Hepatocyte (in vitro differentiated cells): Measurements from ENCODE around the gene DAAM2. TPM values are rescaled to one million over a fixed set of nuclear protein-coding genes. Genes with fewer than 3 reads are reported as not detected.

Source experiments
- DNase-seq: peaks from one replicate; pipeline ENCODE4 v3.0.0-alpha.2; 2016; ENCODE audit warnings: low spot score
- H2AFZ ChIP-seq: fragments of 200-600 bp; sonication (generic); 2 replicates; pipeline ENCODE4 v1.6.0; 2016; ENCODE audit warnings: antibody characterized with exemption, mild to moderate bottlenecking
- H3K27ac ChIP-seq: fragments of 200-600 bp; sonication (generic); 2 replicates; pipeline ENCODE4 v1.5.1; 2016; ENCODE audit warnings: mild to moderate bottlenecking
- H3K27me3 ChIP-seq: fragments of 200-600 bp; sonication (generic); 2 replicates; pipeline ENCODE4 v1.6.1; 2016
- H3K36me3 ChIP-seq: fragments of 200-600 bp; sonication (generic); replicated peaks from 2 replicates; pipeline ENCODE4 v1.5.1; 2016; ENCODE audit warnings: low read depth; ENCODE audit not compliant: insufficient read depth
- H3K4me1 ChIP-seq: fragments of 200-600 bp; sonication (generic); 2 replicates; pipeline ENCODE4 v1.5.1; 2016; ENCODE audit warnings: mild to moderate bottlenecking, moderate library complexity; ENCODE audit not compliant: insufficient read depth
- H3K4me2 ChIP-seq: fragments of 200-600 bp; sonication (generic); 2 replicates; pipeline ENCODE4 v1.6.0; 2016
- H3K4me3 ChIP-seq: fragments of 200-600 bp; sonication (generic); 2 replicates; pipeline ENCODE4 v1.5.1; 2016; ENCODE audit warnings: mild to moderate bottlenecking
- H3K79me2 ChIP-seq: fragments of 200-600 bp; sonication (generic); 2 replicates; pipeline ENCODE4 v1.6.0; 2017; ENCODE audit warnings: mild to moderate bottlenecking
- H3K9me2 ChIP-seq: fragments of 200-600 bp; sonication (generic); replicated peaks from 2 replicates; pipeline ENCODE4 v1.6.0; 2017; ENCODE audit warnings: mild to moderate bottlenecking; ENCODE audit not compliant: insufficient read depth
- H3K9me3 ChIP-seq: fragments of 200-600 bp; sonication (generic); 2 replicates; pipeline ENCODE4 v1.5.1; 2016; ENCODE audit warnings: low read depth, mild to moderate bottlenecking
- H4K20me1 ChIP-seq: fragments of 200-600 bp; sonication (generic); 2 replicates; pipeline ENCODE4 v1.6.0; 2016; ENCODE audit warnings: mild to moderate bottlenecking; ENCODE audit not compliant: insufficient read depth, poor library complexity, severe bottlenecking
- CTCF ChIP-seq: fragments of 200-600 bp; sonication (generic); IDR thresholded peaks from 2 replicates; pipeline ENCODE4 v1.5.1; 2016; ENCODE audit warnings: antibody characterized with exemption, mild to moderate bottlenecking; ENCODE audit not compliant: poor library complexity
- EZH2 ChIP-seq: fragments of 200-600 bp; sonication (generic); IDR thresholded peaks from 2 replicates; pipeline ENCODE4 v1.6.1; 2016; ENCODE audit warnings: antibody characterized with exemption, mild to moderate bottlenecking, borderline replicate concordance
- EZH2phosphoT487 ChIP-seq: fragments of 200-600 bp; sonication (generic); IDR thresholded peaks from one replicate; pipeline ENCODE4 v1.6.1; 2018; ENCODE audit warnings: antibody characterized with exemption, mild to moderate bottlenecking, low read depth, moderate library complexity; ENCODE audit not compliant: unreplicated experiment, severe bottlenecking
- WGBS: methylation state at CpG from one replicate; pipeline ENCODE4 v1.1.6; 2016; ENCODE audit warnings: low lambda C conversion rate; ENCODE audit errors: missing lambda C conversion rate; 5-methylcytosine and 5-hydroxymethylcytosine counted together
- polyA plus RNA-seq: library from polyadenylated mRNA; unstranded; fragments of >200 nt; fragmentation: Nextera tagmentation; extraction: Ambion mirVana; gene quantifications from 2 replicates; pipeline ENCODE4 v1.2.1, GENCODE V29; 2016
- total RNA-seq: library from RNA; depleted of rRNA; stranded (reverse); fragments of >200 nt; gene quantifications from 2 replicates; pipeline ENCODE4 v1.2.3, GENCODE V29; 2014

Gene DAAM2
- total and polyA plus RNA-seq, 2 experiments from 2014 or later = 11.7 to 15.1 TPM

- Histone ChIP-seq H3K27me3 (no peaks in the 10 kb centered on the region), H2AFZ (no peak overlapping the region), H3K9me2 (no peaks in the 10 kb centered on the region), H3K36me3 (no peaks in the 10 kb centered on the region), H4K20me1 (no peaks in the 10 kb centered on the region), H3K9me3 (no peaks in the 10 kb centered on the region), H3K4me1 (no peaks in the 10 kb centered on the region), H3K4me3 (no peak overlapping the region), H3K27ac (no peak overlapping the region), H3K4me2 (no peak overlapping the region), H3K79me2 (no peaks in the 10 kb centered on the region)
- TF ChIP-seq CTCF (no peak), EZH2phosphoT487 (no peak), EZH2 (no peak)
- no peak for DNase-seq
- WGBS = 84% methylated on average over 4 of the region's 4 CpGs
Measured at GRCh38 chr6:39770446-39770845, 21.7 kb upstream of the DAAM2 start.

- TF ChIP-seq EZH2phosphoT487 (no peak), EZH2 (no peak), CTCF (no peak)
- H3K79me2 ChIP-seq = no peaks in the 10 kb centered on the region
- no peaks in the 10 kb centered on the region for H4K20me1 ChIP-seq
- H3K4me3 ChIP-seq = no peak overlapping the region
- H3K27me3 ChIP-seq = no peaks in the 10 kb centered on the region
- no peak overlapping the region for H3K27ac ChIP-seq
- H2AFZ ChIP-seq = no peak overlapping the region
- H3K36me3 ChIP-seq = no peaks in the 10 kb centered on the region
- no peak for DNase-seq
- H3K4me1 ChIP-seq = peaks cover 9% of the 10 kb centered on the region
- H3K4me2 ChIP-seq = no peak overlapping the region
- WGBS = 79% methylated on average over 6 of the region's 6 CpGs
- no peaks in the 10 kb centered on the region for H3K9me3 ChIP-seq
- no peaks in the 10 kb centered on the region for H3K9me2 ChIP-seq
Measured at GRCh38 chr6:39772559-39773273, 19.5 kb upstream of the DAAM2 start.

GRCh38 chr6:39773782-39774181 is 18.4 kb upstream of the DAAM2 start:
- Histone ChIP-seq H3K27ac (no peak overlapping the region), H4K20me1 (no peaks in the 10 kb centered on the region), H3K79me2 (no peaks in the 10 kb centered on the region), H3K9me2 (no peaks in the 10 kb centered on the region), H3K4me2 (no peak overlapping the region), H3K9me3 (no peaks in the 10 kb centered on the region), H3K4me1 (peaks cover 12% of the 10 kb centered on the region), H2AFZ (no peak overlapping the region), H3K36me3 (no peaks in the 10 kb centered on the region), H3K4me3 (no peak overlapping the region), H3K27me3 (no peaks in the 10 kb centered on the region)
- DNase-seq = no peak
- TF ChIP-seq CTCF (no peak), EZH2phosphoT487 (no peak), EZH2 (no peak)
- whole genome bisulfite sequencing = 97% methylated on average over 2 of the region's 2 CpGs
